Astrocyte of the cerebellum (primary cell): Measurements from ENCODE around the gene IFT74.

ENCODE experiments used
- DNase-seq: peaks from one replicate; pipeline ENCODE4 v3.0.0-alpha.2; 2011; ENCODE audit warnings: low read depth
- H3K4me3 ChIP-seq: 2 replicates; pipeline ENCODE4 v1.5.1; 2011; ENCODE audit warnings: mild to moderate bottlenecking, low read depth, low read length, moderate library complexity
- in situ Hi-C: cut with HindIII; loops from 2 replicates; pipeline ENCODE4 v1.10.0; 2017; ENCODE audit warnings: low sequenced_read_pairs
- TF ChIP-seq, protein P1 (sequence below): IDR thresholded peaks from 2 replicates; pipeline ENCODE4 v1.5.1; 2012; ENCODE audit warnings: low read length, low read depth, moderate library complexity, mild to moderate bottlenecking; ENCODE audit errors: missing control alignments

The IFT74 gene

DNA sequence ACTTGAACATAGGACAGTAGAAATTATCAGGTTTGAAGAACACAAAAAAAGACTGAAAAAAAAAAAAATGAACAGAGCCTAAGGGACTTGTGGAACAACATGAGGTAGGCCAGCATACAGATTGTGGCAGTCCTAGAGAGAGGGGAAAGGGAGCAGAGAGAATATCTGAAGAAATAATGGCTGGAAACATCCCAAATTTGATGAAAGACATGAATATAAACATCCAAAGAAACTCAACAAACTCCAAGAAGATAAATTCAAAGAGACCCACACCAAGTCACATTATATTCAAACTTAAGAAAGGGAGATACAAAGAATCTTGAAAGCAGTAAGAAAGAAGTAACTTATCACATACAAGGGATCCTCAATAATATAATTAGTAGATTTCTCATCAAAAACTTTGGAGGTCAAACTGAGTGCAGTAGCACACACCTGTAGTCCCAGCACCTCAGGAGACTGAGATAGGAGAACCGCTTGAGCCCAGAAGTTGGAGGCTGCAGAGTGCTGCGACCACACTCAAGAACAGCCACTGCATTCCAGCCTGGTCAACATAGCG is 18.3 kb upstream of the IFT74 start:
- in situ Hi-C loops, result no loop called here
- H3K4me3 ChIP-seq, result no peak overlapping the region
- DNase-seq, result no peak
- TF ChIP-seq, protein P1, sequence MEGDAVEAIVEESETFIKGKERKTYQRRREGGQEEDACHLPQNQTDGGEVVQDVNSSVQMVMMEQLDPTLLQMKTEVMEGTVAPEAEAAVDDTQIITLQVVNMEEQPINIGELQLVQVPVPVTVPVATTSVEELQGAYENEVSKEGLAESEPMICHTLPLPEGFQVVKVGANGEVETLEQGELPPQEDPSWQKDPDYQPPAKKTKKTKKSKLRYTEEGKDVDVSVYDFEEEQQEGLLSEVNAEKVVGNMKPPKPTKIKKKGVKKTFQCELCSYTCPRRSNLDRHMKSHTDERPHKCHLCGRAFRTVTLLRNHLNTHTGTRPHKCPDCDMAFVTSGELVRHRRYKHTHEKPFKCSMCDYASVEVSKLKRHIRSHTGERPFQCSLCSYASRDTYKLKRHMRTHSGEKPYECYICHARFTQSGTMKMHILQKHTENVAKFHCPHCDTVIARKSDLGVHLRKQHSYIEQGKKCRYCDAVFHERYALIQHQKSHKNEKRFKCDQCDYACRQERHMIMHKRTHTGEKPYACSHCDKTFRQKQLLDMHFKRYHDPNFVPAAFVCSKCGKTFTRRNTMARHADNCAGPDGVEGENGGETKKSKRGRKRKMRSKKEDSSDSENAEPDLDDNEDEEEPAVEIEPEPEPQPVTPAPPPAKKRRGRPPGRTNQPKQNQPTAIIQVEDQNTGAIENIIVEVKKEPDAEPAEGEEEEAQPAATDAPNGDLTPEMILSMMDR, result no peak

DNA sequence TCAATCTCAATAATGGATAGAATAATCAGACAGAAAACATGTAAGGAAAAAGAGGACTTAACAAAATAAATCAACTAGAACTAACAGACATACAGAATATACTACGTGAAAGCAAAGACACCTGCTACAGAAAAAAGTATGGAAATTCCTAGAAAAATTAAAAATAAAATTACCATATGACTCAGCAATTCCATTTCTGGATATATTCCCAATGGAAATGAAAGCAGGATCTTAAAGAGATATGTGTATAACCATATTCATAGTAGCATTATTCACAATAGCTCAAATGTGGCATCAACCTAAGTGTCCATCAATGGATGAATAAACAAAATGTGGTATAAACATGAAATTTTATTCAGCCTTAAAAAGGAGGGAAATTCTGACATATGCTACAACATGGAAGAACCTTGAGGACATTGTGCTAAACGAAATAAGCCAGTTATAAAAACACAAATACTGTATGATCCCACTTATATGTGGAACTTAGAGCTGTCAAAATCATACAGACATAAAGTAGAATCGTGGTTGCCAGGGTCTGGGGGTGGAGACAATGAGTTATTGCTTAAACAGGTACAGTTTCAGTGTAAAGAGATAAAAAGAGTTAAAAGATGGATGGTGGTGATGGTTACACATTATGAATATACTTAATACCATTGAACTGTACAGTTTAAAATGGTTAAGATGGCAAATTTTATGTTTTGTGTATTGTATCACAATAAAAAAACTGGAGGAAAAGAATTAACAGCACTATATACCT is 16.1 kb upstream of the IFT74 start:
- in situ Hi-C loops, result no loop called here
- TF ChIP-seq, protein P1, result no peak
- no peak for DNase-seq
- H3K4me3 ChIP-seq, result no peak overlapping the region

DNA sequence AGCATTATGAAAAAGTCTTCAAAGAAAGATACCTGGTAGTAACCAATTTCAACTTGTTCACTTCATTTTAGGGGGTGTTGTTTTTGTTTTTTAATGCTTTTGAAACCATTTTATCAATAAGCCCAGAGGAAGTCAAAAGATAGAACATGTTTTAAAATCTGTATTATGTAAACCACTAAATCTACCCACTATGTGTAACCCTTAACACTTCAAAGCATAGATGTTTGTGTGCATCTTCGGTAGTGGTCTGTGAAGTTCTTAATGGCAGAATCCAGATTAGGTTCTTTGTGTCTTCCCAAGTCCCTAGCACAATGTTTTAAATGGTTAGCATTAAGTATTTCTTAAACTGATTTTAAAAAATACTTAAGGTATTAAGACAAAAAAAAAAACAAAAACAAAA is 15.4 kb upstream of the IFT74 start:
- in situ Hi-C loops, result no loop called here
- H3K4me3 ChIP-seq, result no peak overlapping the region
- TF ChIP-seq, protein P1, result no peak
- DNase-seq, result no peak

DNA sequence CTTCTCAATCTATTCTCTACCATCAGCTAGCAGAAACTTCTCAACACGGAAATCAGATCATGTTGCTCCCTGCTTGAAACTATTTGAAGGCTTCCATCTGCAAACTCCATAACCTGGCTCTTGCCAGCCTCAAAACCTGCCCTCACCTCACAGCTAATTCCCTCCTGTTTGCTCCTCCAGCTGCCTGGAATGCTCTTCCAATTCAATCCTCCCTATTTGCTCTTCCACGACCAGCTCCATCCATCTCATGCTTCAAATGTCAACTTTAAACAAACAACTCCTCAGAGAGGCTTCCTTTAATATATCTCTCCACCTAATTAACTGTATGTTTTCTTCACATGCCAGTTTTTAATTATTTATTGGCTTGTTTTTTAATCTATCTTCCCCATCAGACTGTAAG is 10.6 kb upstream of the IFT74 start:
- in situ Hi-C loops, result no loop called here
- DNase-seq, result no peak
- TF ChIP-seq, protein P1, result no peak
- peak overlapping the region; percentile 85 for H3K4me3 ChIP-seq

DNA sequence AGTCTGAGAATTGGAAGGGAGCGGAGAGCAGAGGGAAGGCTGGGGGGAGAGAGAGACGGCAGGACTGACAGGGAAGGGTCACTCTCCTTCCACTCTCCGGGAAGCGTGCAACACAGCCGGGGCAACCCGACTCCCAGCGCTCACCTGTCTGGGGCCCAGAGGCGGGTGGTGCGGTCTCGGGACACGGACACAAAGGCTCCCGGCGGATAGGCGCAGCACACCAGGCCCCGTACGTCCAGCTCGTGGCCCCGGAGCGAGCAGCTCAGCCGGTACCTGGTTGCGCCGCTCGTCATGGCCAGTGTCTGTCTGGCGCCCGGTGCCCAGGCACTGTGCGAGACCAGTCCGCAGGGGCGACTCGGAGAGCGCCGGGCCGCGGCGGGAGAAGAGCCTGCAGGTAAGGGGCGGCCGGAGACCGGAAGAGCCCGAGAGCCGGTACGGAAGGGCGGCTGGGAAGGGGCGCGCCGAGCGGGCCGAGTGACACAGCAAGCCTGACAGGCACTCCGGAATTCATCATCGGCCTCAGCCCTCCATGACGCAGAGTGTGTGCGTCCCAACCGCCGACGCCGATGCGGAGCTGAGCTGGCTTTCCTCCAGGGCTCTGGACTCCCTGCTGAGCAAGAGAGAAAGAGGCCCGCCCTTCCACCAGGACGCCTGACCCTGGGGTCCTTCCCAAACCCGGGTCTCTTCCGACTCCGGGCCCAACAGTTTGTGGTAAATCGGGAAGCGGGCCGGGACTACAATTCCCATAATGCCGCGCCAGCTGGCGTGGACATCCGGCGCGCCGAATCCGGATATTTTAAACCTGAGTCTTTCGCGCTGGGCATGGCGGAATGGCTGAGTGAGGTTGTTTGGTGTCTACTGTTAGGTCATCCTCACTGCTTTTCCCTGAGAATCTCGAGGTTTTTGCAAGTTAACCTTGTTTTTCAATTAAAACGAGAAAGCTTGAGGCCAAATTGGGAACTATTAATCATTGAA is 9.2 kb upstream of the IFT74 start, which contains the start of gene PLAA:
Gene PLAA (minus strand): TSS at position 490 of the 975 bp plus-strand sequence. CDS start 197 bp downstream, at position 293.
- DNase-seq, result peak; percentile 79
- TF ChIP-seq, protein P1, result no peak
- in situ Hi-C loops, result no loop called here
- H3K4me3 ChIP-seq, result peak within 1 kb of the TSS; percentile 85

DNA sequence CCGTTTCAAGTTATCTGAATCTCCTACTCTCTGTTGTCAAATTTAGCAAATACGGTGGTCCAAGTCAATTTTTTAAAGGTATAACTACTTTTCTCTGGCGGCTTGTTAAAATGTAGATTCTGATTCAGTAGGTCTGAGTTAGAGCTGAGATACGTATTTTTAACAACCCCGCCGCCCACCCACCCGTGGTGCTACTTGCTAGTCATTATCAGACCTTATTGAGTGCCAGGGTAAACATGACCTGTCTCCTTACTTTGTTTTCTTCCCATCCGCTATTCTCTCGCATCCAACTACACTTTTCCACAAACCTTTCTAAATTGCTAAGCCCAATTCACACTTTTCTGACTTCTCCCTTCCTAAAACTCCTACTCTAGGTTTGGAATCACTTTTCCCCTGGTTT is 8.5 kb upstream of the IFT74 start:
- peak overlapping the region; percentile 85 for H3K4me3 ChIP-seq
- DNase-seq, result no peak
- in situ Hi-C loops, result no loop called here
- TF ChIP-seq, protein P1, result no peak
